K562 (cell line): ENCODE data around the gene KLK5. TPM values are rescaled to one million over a fixed set of nuclear protein-coding genes. Genes with fewer than 3 reads are reported as not detected.

Experiments
- BRCA1 ChIP-seq, 2 experiments: fragments of 450-650 bp in 1 of 2; sonication (generic) in 1 of 2; formaldehyde crosslinking in 1 of 2; IDR thresholded peaks; 2 replicates each; pipeline versions ENCODE4 v1.5.0 to v1.6.1; 2017 to 2020; ENCODE audit warnings: mild to moderate bottlenecking in 1 of 2, missing genetic modification reagents in 1 of 2
- CAMTA2 ChIP-seq: fragments of 250-450 bp; sonication (Bioruptor Pico); conservative IDR thresholded peaks from 2 replicates; pipeline ENCODE4 v1.5.1; 2022
- CC2D1A ChIP-seq: fragments of 450-650 bp; IDR thresholded peaks from 2 replicates; pipeline ENCODE4 v1.6.1; 2017; ENCODE audit warnings: mild to moderate bottlenecking
- EHMT2 ChIP-seq: fragments of 450-650 bp; IDR thresholded peaks from 2 replicates; pipeline ENCODE4 v1.6.1; 2018; ENCODE audit warnings: antibody characterized with exemption
- KLF13 ChIP-seq: fragments of 450-650 bp; IDR thresholded peaks from 2 replicates; pipeline ENCODE4 v1.6.1; 2016; ENCODE audit warnings: missing genetic modification characterization, low read depth, mild to moderate bottlenecking, missing compliant biosample characterization, moderate library complexity, borderline replicate concordance
- MAFG ChIP-seq: fragments of 450-650 bp; conservative IDR thresholded peaks from 2 replicates; pipeline ENCODE4 v1.6.1; 2016; ENCODE audit warnings: missing genetic modification characterization, missing compliant biosample characterization
- MGA ChIP-seq: fragments of 450-650 bp; IDR thresholded peaks from 2 replicates; pipeline ENCODE4 v1.6.1; 2016; ENCODE audit warnings: mild to moderate bottlenecking, moderate library complexity
- RAD51 ChIP-seq: fragments of 450-650 bp; IDR thresholded peaks from 2 replicates; pipeline ENCODE4 v1.7.1; 2016; ENCODE audit warnings: low read depth, mild to moderate bottlenecking, borderline replicate concordance
- SIN3B ChIP-seq: fragments of 450-650 bp; IDR thresholded peaks from 2 replicates; pipeline ENCODE4 v1.6.1; 2017; ENCODE audit warnings: low read depth, mild to moderate bottlenecking, moderate library complexity
- USF2 ChIP-seq: sonication (generic); formaldehyde crosslinking; IDR thresholded peaks from 2 replicates; pipeline ENCODE4 v1.5.0; 2020; ENCODE audit warnings: missing genetic modification reagents
- ZNF785 ChIP-seq: fragments of 250-450 bp; sonication (Bioruptor Pico); IDR thresholded peaks from 2 replicates; pipeline ENCODE4 v1.4.0; 2020; ENCODE audit warnings: mild to moderate bottlenecking
- polyA plus RNA-seq, 8 experiments: library from polyadenylated mRNA; depleted of rRNA in 4 of 8; stranded (reverse) in 5 of 8; unstranded in 3 of 8; fragments of >200 nt; fragmentation: Nextera tagmentation in 2 of 8; fragmentation: Illumina TruSeq in 1 of 8; extraction: Ambion mirVana in 2 of 8; extraction: Trizol in 1 of 8; gene quantifications; 2 replicates each; pipeline versions ENCODE4 v1.2.1 to v1.2.3, GENCODE V29; 2011 to 2014; ENCODE audit warnings: inconsistent platforms in 1 of 8, missing spikeins in 1 of 8
- total RNA-seq, 7 experiments: library from RNA; depleted of rRNA in 6 of 7; stranded (reverse); fragments of >200 nt in 6 of 7; fragmentation: Illumina TruSeq in 2 of 7; extraction: Trizol in 2 of 7; gene quantifications; 2 replicates each; pipeline versions ENCODE4 v1.2.1 to v1.2.3, GENCODE V29; 2011 to 2021; ENCODE audit warnings: low replicate concordance in 1 of 7
- TF ChIP-seq, protein P1 (sequence below), 2 experiments: IDR thresholded peaks in 1 of 2; conservative IDR thresholded peaks in 1 of 2; 2 replicates each; pipeline ENCODE4 v1.6.1; 2016; ENCODE audit warnings: low read depth in 2 of 2, mild to moderate bottlenecking in 1 of 2, missing compliant biosample characterization in 1 of 2, missing genetic modification characterization in 1 of 2, moderate library complexity in 1 of 2

The KLK5 gene
- total and polyA plus RNA-seq, 9 of the 15 experiments (the other 6 are each of a cell fraction or from before 2014, with no cell fraction given), result not detected

DNA sequence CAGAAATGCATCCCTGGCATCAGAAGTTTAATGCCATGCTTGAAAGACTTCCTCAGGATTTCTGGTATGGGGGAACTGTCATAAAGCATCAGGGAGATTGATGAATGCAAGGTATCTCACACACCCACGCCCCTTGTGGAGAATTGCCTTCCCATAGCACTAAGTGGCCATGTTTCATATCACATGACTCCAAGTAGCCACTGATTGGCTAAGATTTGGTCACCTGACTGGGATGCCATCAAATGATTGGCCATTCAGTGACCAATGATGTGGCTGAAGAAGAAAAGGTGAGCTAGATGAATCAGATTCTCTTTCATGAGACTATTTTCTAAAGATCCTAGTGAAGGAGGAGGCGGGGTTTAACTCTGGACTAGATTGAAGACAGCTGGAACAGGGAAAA, 41.3 kb upstream of the KLK5 start (continued):
- TF ChIP-seq, protein P1, sequence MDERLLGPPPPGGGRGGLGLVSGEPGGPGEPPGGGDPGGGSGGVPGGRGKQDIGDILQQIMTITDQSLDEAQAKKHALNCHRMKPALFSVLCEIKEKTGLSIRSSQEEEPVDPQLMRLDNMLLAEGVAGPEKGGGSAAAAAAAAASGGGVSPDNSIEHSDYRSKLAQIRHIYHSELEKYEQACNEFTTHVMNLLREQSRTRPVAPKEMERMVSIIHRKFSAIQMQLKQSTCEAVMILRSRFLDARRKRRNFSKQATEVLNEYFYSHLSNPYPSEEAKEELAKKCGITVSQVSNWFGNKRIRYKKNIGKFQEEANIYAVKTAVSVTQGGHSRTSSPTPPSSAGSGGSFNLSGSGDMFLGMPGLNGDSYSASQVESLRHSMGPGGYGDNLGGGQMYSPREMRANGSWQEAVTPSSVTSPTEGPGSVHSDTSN (CRISPR knock-in tag; IDR thresholded peaks at IDR 0.05; ENCODE audit: low read depth), result no peak
- TF ChIP-seq, protein P1 (tag; conservative IDR thresholded peaks at IDR 0.05; ENCODE audit: low read depth), result 0 out of 2 replicates have a peak, but pooled peaks have one; percentile 33
- TF ChIP-seq SIN3B, result 0 out of 2 replicates have a peak, but pooled peaks have one; percentile 12
- no peak for TF ChIP-seq BRCA1 (IDR thresholded peaks at IDR 0.05)
- no peak for TF ChIP-seq BRCA1 (CRISPR knock-in tag; IDR thresholded peaks at IDR 0.05)
- peak; percentile 94 for TF ChIP-seq USF2 (CRISPR knock-in tag)
- TF ChIP-seq ZNF785 (CRISPR knock-in tag), result no peak
- peak; percentile 96 for TF ChIP-seq RAD51
- TF ChIP-seq MAFG, result no peak
- no peak for TF ChIP-seq KLF13 (tag)
- TF ChIP-seq MGA, result peak; percentile 46
- TF ChIP-seq CAMTA2 (CRISPR knock-in tag), result no peak
- peak; percentile 29; the same call in 1 of the 2 replicates for TF ChIP-seq EHMT2
- TF ChIP-seq CC2D1A, result 0 out of 2 replicates have a peak, but pooled peaks have one; percentile 42
